HG02763 (cell line): ENCODE results near the gene CENPP.

Source experiments
- ATAC-seq: cut with Tn5 transposase; IDR thresholded peaks from one replicate; pipeline ENCODE4 v1.9.1; 2021; ENCODE audit warnings: mild to moderate bottlenecking, moderate library complexity; ENCODE audit not compliant: unreplicated experiment

CENPP gene

DNA sequence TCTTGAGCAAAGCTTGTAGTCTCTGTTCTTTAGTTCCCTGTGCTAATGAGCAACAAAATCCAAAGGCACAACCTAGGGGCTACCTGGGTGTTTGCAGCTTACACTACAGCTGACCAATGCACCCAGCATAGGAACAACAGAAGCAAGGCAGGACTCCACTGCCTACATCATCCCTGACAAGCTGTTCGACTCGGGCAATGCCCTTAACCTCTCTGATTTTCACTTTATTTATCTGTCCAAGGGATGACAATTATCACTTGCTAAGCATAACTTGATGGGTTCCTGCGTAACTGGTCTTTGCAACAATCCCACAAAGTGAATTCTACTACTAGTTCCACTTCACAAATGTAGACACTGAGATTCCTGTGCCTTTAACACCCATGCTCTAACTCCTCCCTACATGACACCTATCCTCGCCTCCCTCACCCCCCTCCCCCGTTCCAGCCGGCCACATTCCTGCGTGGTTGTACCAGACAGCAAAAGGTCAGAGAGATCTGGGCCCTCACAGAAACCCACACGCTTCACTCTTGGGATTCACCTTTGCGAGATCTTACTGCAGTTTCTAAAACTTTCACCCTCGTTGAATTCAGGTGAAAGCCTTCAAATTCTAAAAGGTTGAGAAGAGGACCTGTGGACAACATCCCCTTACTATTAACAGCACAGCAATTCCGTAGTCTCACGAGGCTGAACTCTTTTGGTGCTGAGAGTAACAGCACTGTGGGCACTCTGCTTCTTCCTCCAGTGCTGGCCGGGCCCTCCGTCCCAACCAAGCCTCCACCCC lies 343.2 kb downstream of the CENPP start:
- ATAC-seq: no peak

- no peak for ATAC-seq
Measured at GRCh38 chr9:92669527-92669889, 343.8 kb downstream of the CENPP start.
